HUES64 (cell line): ENCODE results near the gene KREMEN1.

Source experiments
- H3K27ac ChIP-seq: 2 replicates; pipeline ENCODE4 v1.7.0; 2013; ENCODE audit warnings: low read depth, low read length, inconsistent platforms
- H3K27me3 ChIP-seq: 2 replicates; pipeline ENCODE4 v1.6.1; 2013; ENCODE audit warnings: mild to moderate bottlenecking, low read length; ENCODE audit not compliant: insufficient read depth
- H3K36me3 ChIP-seq: 2 replicates; pipeline ENCODE4 v1.6.1; 2013; ENCODE audit warnings: mild to moderate bottlenecking, low read length; ENCODE audit not compliant: insufficient read depth
- H3K4me1 ChIP-seq: 2 replicates; pipeline ENCODE4 v1.6.1; 2013; ENCODE audit warnings: mild to moderate bottlenecking, low read length, moderate library complexity; ENCODE audit not compliant: insufficient read depth
- H3K4me3 ChIP-seq: 2 replicates; pipeline ENCODE4 v1.5.1; 2013; ENCODE audit warnings: mild to moderate bottlenecking, low read length, moderate library complexity
- H3K9ac ChIP-seq: 2 replicates; pipeline ENCODE4 v1.6.1; 2013; ENCODE audit warnings: mild to moderate bottlenecking, low read depth, low read length
- H3K9me3 ChIP-seq: 2 replicates; pipeline ENCODE4 v1.6.1; 2013; ENCODE audit warnings: low read depth, low read length; ENCODE audit not compliant: insufficient read depth
- WGBS: fragments of 150-250, 120-280 bp; methylation state at CpG from one replicate; pipeline ENCODE4 v1.1.7; 2013; ENCODE audit warnings: missing lambda C conversion rate; 5-methylcytosine and 5-hydroxymethylcytosine counted together

Gene KREMEN1

DNA sequence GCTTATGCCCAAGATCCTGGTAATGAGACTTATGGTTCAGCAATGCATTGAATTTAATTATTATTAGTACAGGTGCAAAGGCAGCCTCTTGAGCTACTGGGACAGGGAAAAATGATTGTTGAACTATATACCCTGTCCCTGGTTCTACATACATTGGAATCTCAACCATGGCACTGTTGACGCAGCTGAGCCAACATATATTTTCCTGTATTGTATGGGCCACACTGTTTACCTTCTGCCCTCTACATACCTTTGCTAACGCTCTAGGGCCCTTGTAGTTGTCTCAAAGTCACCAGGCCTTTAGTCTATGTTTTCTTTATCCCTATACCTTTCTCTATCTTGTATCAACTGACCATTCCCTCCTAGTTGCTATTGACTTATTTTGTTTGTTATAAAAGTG is 22.6 kb downstream of the KREMEN1 start:
- peaks cover 26% of the 10 kb centered on the region for H3K4me1 ChIP-seq
- no peaks in the 10 kb centered on the region for H3K27me3 ChIP-seq
- no peak overlapping the region for H3K9ac ChIP-seq
- H3K36me3 ChIP-seq, result no peaks in the 10 kb centered on the region
- no peak overlapping the region for H3K27ac ChIP-seq
- WGBS, result 92% methylated on average over 2 of the region's 2 CpGs
- H3K9me3 ChIP-seq, result no peaks in the 10 kb centered on the region
- H3K4me3 ChIP-seq, result no peak overlapping the region

DNA sequence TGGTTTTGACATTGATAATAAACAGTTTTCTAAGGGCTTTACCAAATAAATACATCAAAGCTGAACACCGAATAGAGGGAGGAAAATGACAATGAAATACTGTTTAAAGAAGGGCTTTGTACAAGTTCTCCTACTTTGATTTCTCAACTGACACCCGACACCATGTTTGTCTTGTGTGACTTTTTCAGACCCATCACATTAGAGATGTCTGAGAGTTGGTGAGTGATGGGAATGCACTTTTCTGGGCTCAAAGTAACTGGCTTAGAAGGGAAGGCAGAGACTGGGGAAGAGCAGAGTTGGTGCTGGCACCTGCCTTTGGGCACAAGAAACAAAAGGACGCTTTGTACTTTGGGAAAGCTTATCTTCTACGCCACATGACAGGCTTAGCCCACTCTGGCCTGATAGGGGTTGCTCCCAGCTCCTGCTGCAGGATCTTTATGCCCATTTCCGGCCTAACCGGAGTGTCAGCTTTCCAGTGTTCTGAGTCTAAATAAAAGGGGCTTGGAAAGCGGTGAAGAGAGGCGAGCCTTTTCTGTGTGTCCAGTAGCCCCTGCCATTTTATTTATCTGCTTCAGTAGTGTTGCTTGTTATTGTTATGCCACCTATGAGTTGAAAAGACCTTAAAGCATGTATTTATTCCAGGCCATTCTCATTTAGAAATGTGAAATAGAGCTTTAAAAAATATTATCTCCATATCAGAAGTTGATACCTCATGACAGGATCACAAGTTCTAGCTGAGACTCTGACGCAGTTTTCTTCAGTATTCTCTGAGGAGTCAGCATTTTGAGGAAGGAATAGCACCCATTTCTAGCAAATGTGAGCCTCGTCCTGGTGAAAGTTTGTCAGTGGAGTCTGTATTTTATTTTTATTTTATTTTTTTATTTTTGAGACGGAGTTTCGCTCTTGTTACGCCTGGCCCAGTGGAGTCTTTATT is 24.2 kb downstream of the KREMEN1 start:
- H3K4me1 ChIP-seq, result peaks cover 26% of the 10 kb centered on the region
- no peak overlapping the region for H3K27ac ChIP-seq
- H3K27me3 ChIP-seq, result no peaks in the 10 kb centered on the region
- no peaks in the 10 kb centered on the region for H3K9me3 ChIP-seq
- H3K36me3 ChIP-seq, result no peaks in the 10 kb centered on the region
- H3K9ac ChIP-seq, result no peak overlapping the region
- WGBS, result 85% methylated on average over 10 of the region's 13 CpGs
- no peak overlapping the region for H3K4me3 ChIP-seq

DNA sequence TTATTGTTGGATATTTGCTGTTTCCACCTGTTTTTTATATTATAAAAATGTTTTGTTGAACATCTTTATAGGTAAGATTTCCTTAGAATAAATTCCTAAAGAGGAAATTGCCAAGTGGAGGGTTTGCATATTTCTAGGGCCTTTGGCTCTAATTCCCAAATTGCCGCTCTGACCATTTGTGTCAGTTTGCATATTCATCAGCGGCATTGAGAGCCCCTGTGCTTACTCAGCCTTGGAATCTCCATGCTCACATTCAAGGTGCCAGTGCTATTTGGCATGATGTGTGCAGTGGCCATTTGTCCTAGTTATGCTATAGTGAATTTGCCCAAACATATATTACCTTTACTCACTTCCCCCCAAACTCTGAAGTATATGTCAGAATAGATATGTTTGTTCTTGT is 25.5 kb downstream of the KREMEN1 start:
- Histone ChIP-seq H3K4me3 (no peak overlapping the region), H3K27ac (no peak overlapping the region), H3K9me3 (no peaks in the 10 kb centered on the region), H3K9ac (no peak overlapping the region), H3K4me1 (peaks cover 27% of the 10 kb centered on the region), H3K27me3 (no peaks in the 10 kb centered on the region), H3K36me3 (no peaks in the 10 kb centered on the region)
- WGBS, result 90% methylated on average over 2 of the region's 2 CpGs

DNA sequence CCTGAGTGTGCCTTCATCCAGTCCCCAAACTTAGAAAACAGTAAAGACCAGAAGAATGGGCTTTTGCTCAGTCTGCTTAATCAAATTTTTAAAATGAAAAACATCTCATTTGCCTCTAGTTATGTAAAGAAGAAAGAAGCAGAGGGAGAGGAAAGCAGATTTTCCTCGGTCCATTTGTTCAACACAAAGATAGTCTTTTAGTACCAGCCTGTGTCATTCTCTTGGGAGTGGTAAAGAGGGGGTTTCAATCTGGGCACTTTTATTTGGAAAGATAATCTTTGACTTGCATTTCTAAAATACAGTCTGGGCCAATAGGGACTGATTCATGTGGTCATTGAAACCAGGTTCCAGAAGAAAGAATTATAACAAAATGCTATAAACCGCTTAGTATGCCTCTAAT is 29.5 kb downstream of the KREMEN1 start:
- Histone ChIP-seq H3K9ac (no peak overlapping the region), H3K4me1 (peaks cover 19% of the 10 kb centered on the region), H3K27me3 (no peaks in the 10 kb centered on the region), H3K4me3 (no peak overlapping the region), H3K27ac (no peak overlapping the region), H3K36me3 (no peaks in the 10 kb centered on the region), H3K9me3 (no peaks in the 10 kb centered on the region)
- WGBS, result 100% methylated on average over 2 of the region's 2 CpGs

DNA sequence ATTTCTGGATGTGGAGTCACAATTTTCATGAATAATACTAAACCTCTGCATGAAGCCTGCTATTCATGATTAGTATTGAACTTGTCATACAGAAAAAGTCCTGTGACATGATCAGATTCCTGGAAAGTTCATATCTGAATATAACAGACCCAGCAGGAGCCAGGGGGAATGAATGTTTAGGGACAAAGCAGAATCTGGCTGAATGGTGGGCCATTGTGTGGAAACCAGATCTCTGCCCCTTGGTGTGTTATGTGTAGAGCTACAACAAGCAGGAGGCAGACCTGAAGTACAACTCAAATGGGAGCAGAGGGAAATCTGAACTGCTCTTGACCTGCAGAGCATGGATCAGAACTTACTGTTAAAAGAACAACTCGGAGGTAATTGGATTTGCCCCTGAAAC is 30.3 kb downstream of the KREMEN1 start:
- Histone ChIP-seq H3K27ac (no peak overlapping the region), H3K4me1 (peaks cover 15% of the 10 kb centered on the region), H3K36me3 (no peaks in the 10 kb centered on the region), H3K27me3 (no peaks in the 10 kb centered on the region), H3K9ac (no peak overlapping the region), H3K9me3 (no peaks in the 10 kb centered on the region), H3K4me3 (no peak overlapping the region)
- 92% methylated on average over 1 of the region's 1 CpG for WGBS

DNA sequence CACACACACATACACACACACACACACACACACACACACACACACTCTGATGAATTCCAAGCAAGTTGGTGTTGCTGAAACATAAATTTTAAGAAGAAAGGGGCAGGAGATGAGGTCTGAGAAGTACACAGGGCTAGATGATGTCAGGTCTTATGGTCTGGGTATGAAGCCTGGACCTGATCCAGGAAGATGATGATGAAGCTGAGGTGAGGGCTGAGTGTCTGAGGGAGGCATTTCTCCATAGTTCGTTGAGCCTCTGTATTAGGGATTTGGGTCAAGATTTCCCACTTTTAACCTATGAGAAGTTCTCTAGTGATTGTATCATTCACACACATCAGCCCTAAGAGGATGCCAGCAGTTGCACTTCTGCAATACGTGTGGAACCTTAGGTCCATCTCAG is 32.6 kb downstream of the KREMEN1 start:
- H3K9ac ChIP-seq, result no peak overlapping the region
- H3K9me3 ChIP-seq, result no peaks in the 10 kb centered on the region
- H3K36me3 ChIP-seq, result no peaks in the 10 kb centered on the region
- H3K27me3 ChIP-seq, result no peaks in the 10 kb centered on the region
- 78% methylated on average over 2 of the region's 2 CpGs for WGBS
- H3K27ac ChIP-seq, result no peak overlapping the region
- H3K4me1 ChIP-seq, result peaks cover 5% of the 10 kb centered on the region; the same call in 1 of the 2 replicates
- no peak overlapping the region for H3K4me3 ChIP-seq

DNA sequence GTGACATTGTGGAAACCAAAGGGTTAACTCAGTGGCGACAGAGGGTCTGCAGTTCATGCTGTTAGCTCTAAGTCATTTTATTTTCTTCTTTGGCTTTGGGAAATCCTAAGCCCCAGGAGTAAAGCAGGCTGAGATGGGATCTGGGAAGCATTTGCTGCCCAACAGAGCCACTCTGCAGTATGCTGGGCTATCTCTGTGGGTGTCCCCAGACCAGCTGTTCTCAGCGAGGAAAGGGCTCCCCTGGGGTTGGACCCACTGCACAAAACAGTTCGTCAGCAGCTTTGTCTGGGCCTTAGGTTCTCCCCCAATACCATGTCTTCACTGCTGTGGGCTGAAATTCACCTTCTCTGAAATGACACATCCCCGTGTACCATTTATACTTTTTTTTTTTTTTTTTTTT is 34.0 kb downstream of the KREMEN1 start:
- H3K27ac ChIP-seq, result no peak overlapping the region
- no peaks in the 10 kb centered on the region for H3K27me3 ChIP-seq
- H3K9me3 ChIP-seq, result no peaks in the 10 kb centered on the region
- no peaks in the 10 kb centered on the region for H3K36me3 ChIP-seq
- peaks cover 5% of the 10 kb centered on the region; the same call in 1 of the 2 replicates for H3K4me1 ChIP-seq
- WGBS, result 38% methylated on average over 3 of the region's 4 CpGs
- no peak overlapping the region for H3K9ac ChIP-seq
- H3K4me3 ChIP-seq, result no peak overlapping the region

DNA sequence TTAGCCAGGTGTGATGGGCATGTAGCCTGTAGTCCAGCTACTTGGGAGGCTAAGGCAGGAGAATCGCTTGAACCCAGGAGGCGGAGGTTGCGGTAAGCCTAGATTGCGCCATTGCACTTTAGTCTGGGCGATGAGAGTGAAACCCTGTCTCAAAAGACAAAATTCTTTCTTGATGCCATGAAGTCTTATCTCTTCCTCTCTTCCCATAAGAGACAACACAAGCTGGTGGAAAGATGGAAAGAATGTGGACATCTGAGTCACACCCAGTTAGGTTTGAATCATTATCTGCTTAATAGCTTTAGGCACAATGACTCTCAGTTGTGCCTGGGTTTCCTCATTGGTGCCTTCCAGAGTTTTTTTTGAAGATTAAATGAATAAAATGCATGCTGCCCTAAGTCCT is 35.3 kb downstream of the KREMEN1 start:
- Histone ChIP-seq H3K27me3 (no peaks in the 10 kb centered on the region), H3K27ac (no peak overlapping the region), H3K36me3 (no peaks in the 10 kb centered on the region), H3K4me3 (no peak overlapping the region), H3K9ac (no peak overlapping the region), H3K4me1 (peaks cover 5% of the 10 kb centered on the region; the same call in 1 of the 2 replicates), H3K9me3 (no peaks in the 10 kb centered on the region)
- WGBS, result 96% methylated on average over 5 of the region's 5 CpGs

DNA sequence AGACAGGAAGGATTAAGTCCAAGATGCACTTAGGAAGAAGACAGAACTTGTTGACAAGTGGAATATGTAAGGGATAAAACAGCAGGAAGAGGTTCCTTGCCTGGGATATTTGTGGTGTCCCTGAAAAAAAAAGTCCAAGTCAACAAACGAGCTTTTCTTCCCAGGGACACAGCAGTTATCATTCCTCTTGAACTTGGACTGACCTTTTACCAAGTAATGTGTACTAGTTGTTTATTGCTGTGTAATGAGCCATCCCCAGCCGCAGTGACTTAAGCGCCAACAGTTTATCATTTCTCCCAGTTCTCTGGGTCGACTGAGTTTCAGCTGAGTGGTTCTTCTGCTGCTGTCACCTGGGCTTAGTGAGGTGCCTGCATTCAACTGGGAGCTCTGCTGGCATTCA is 37.0 kb downstream of the KREMEN1 start:
- Histone ChIP-seq H3K27me3 (no peaks in the 10 kb centered on the region), H3K4me3 (no peak overlapping the region), H3K9ac (no peak overlapping the region), H3K27ac (no peak overlapping the region), H3K36me3 (no peaks in the 10 kb centered on the region), H3K9me3 (no peaks in the 10 kb centered on the region), H3K4me1 (no peaks in the 10 kb centered on the region; the same call in 1 of the 2 replicates)
- WGBS, result 97% methylated on average over 4 of the region's 4 CpGs

DNA sequence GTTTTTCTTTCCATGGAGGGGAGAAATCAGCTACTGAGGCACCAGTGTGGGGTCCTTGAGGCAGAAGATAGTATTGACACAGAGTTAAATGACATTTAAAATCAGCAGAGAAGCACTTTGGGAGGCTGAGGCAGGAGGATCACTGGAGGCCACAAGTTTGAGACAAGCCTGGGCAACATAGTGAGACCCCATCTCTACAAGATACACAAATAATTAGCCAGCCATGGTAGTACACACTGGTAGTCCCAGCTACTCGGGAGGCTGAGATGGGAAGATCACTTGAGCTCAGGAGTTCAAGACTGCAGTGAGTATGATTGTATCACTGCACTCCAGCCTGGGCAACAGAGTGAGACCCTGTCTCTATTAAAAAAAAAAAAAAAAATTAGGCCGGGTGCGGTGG is 38.1 kb downstream of the KREMEN1 start:
- Histone ChIP-seq H3K36me3 (no peaks in the 10 kb centered on the region), H3K4me1 (no peaks in the 10 kb centered on the region; the same call in 1 of the 2 replicates), H3K9me3 (no peaks in the 10 kb centered on the region), H3K27ac (no peak overlapping the region), H3K27me3 (no peaks in the 10 kb centered on the region), H3K4me3 (no peak overlapping the region), H3K9ac (no peak overlapping the region)
- WGBS, result 98% methylated on average over 2 of the region's 3 CpGs

DNA sequence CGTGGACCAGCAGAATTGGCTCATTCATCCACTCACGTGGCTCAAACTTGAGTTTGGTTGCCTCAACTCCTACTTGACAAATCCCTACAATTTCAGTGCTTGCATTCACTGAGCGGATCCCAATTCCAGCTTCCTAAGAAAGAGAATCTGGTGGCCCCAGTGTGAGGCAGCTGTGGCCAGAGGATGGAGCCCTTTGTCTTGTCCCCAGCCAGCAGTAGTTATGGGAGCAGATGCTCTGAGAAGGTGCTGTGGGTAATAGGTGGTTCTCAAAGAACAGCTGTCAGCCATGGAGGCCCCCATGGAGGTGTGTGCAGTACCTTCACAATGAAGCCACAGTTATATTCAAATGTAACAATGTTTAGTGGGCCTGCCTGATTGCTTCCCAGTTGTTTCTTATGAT is 39.3 kb downstream of the KREMEN1 start:
- H3K4me1 ChIP-seq, result no peaks in the 10 kb centered on the region
- H3K36me3 ChIP-seq, result no peaks in the 10 kb centered on the region
- 87% methylated on average over 3 of the region's 3 CpGs for WGBS
- no peak overlapping the region for H3K27ac ChIP-seq
- H3K9ac ChIP-seq, result no peak overlapping the region
- H3K4me3 ChIP-seq, result no peak overlapping the region
- H3K27me3 ChIP-seq, result no peaks in the 10 kb centered on the region
- no peaks in the 10 kb centered on the region for H3K9me3 ChIP-seq
